IMR-90 (cell line): Measurements from ENCODE around the gene PTGR2. TPM values are rescaled to one million over a fixed set of nuclear protein-coding genes. Genes with fewer than 3 reads are reported as not detected.

Experiments used
- ATAC-seq: fragments of 200-7000 bp; cut with Tn5 transposase; 2 replicates; pipeline ENCODE4 v1.9.1; 2020; ENCODE audit warnings: low read depth, mild to moderate bottlenecking, moderate library complexity
- BruUV-seq: library from RNA; stranded (reverse); fragments of 400-500 nt; replicated peaks from 2 replicates; lab custom pipeline; 2021; lab: Mats Ljungman, UMichigan
- CTCF ChIA-PET: fragments of 300-600 bp; formaldehyde crosslinking; extraction: SDS; loops from one replicate; lab custom pipeline; 2021; ENCODE audit warnings: antibody characterized with exemption; lab: Yijun Ruan, JAX
- POLR2A ChIA-PET: fragments of 300-600 bp; sonication (Branson Sonifier 250); formaldehyde crosslinking; loops from one replicate; lab custom pipeline; 2022; ENCODE audit warnings: antibody characterized with exemption; ENCODE audit not compliant: unreplicated experiment; lab: Charles Lee
- DNase-seq: peaks from one replicate; pipeline ENCODE4 v3.0.0; 2013
- H2AFZ ChIP-seq: replicated peaks from 2 replicates; pipeline ENCODE3; 2013; ENCODE audit warnings: low read length, mild to moderate bottlenecking; ENCODE audit not compliant: poor library complexity
- H2AK5ac ChIP-seq: 2 replicates; pipeline ENCODE4 v1.6.1; 2013; ENCODE audit warnings: low read depth, low read length, inconsistent platforms
- H2AK9ac ChIP-seq: replicated peaks from 2 replicates; pipeline ENCODE3; 2013; ENCODE audit warnings: mild to moderate bottlenecking, low read depth, low read length, moderate library complexity; ENCODE audit not compliant: poor library complexity
- H2BK120ac ChIP-seq: 2 replicates; pipeline ENCODE4 v1.6.1; 2013; ENCODE audit warnings: low read depth, low read length, inconsistent platforms
- H2BK15ac ChIP-seq: 3 replicates; pipeline ENCODE4 v1.6.1; 2013; ENCODE audit warnings: low read depth, low read length, inconsistent platforms
- H2BK20ac ChIP-seq: 2 replicates; pipeline ENCODE4 v1.6.1; 2013; ENCODE audit warnings: low read depth, mild to moderate bottlenecking, inconsistent platforms, low read length, moderate library complexity
- H2BK5ac ChIP-seq: 2 replicates; pipeline ENCODE4 v1.6.1; 2013; ENCODE audit warnings: mild to moderate bottlenecking, low read depth, low read length, inconsistent platforms; ENCODE audit not compliant: poor library complexity, severe bottlenecking
- H3K14ac ChIP-seq: replicated peaks from 2 replicates; pipeline ENCODE4 v1.6.1; 2013; ENCODE audit warnings: low read depth, low read length, inconsistent platforms
- H3K18ac ChIP-seq: 2 replicates; pipeline ENCODE4 v1.6.1; 2013; ENCODE audit warnings: low read depth, low read length, control low read depth
- H3K23ac ChIP-seq: 2 replicates; pipeline ENCODE4 v1.6.1; 2013; ENCODE audit warnings: low read depth, low read length, inconsistent platforms
- H3K27ac ChIP-seq: 2 replicates; pipeline ENCODE4 v1.5.1; 2013; ENCODE audit warnings: mild to moderate bottlenecking, control low read depth, low read length; ENCODE audit not compliant: insufficient read depth
- H3K27me3 ChIP-seq: 2 replicates; pipeline ENCODE4 v1.6.1; 2013; ENCODE audit warnings: low read length; ENCODE audit not compliant: control insufficient read depth, insufficient read depth
- H3K36me3 ChIP-seq: 2 replicates; pipeline ENCODE4 v1.6.1; 2013; ENCODE audit warnings: low read length, mixed read lengths; ENCODE audit not compliant: control insufficient read depth, insufficient read depth
- H3K4ac ChIP-seq: 2 replicates; pipeline ENCODE4 v1.6.1; 2013; ENCODE audit warnings: low read depth, low read length, inconsistent platforms
- H3K4me1 ChIP-seq: 2 replicates; pipeline ENCODE4 v1.6.1; 2013; ENCODE audit warnings: low read length, mixed read lengths; ENCODE audit not compliant: control insufficient read depth, insufficient read depth
- H3K4me2 ChIP-seq: 2 replicates; pipeline ENCODE4 v1.6.1; 2013; ENCODE audit warnings: low read depth, mild to moderate bottlenecking, control low read depth, low read length, moderate library complexity
- H3K4me3 ChIP-seq: 2 replicates; pipeline ENCODE4 v1.5.1; 2013; ENCODE audit warnings: low read depth, mild to moderate bottlenecking, control low read depth, low read length, moderate library complexity; ENCODE audit not compliant: insufficient read depth
- H3K56ac ChIP-seq: 2 replicates; pipeline ENCODE4 v1.6.1; 2013; ENCODE audit warnings: low read length, inconsistent platforms; ENCODE audit not compliant: insufficient read depth; ENCODE audit errors: extremely low read depth
- H3K79me1 ChIP-seq, 2 experiments: 2 replicates each; pipeline ENCODE4 v1.6.1; 2013; ENCODE audit warnings: low read length in 2 of 2, inconsistent platforms in 1 of 2, low read depth in 1 of 2
- H3K9ac ChIP-seq: 2 replicates; pipeline ENCODE4 v1.6.1; 2013; ENCODE audit warnings: low read depth, low read length, control low read depth
- H3K9me1 ChIP-seq: 2 replicates; pipeline ENCODE4 v1.6.1; 2013; ENCODE audit warnings: low read length, inconsistent platforms; ENCODE audit not compliant: insufficient read depth
- H3K9me3 ChIP-seq: 2 replicates; pipeline ENCODE4 v1.6.1; 2013; ENCODE audit warnings: low read length; ENCODE audit not compliant: control insufficient read depth, insufficient read depth
- H4K20me1 ChIP-seq: 2 replicates; pipeline ENCODE4 v1.6.1; 2013; ENCODE audit warnings: low read length, inconsistent platforms; ENCODE audit not compliant: insufficient read depth
- H4K5ac ChIP-seq: 2 replicates; pipeline ENCODE4 v1.6.1; 2013; ENCODE audit warnings: mild to moderate bottlenecking, low read depth, low read length, control low read depth
- H4K8ac ChIP-seq, 2 experiments: 2 replicates each; pipeline ENCODE4 v1.6.1; 2013; ENCODE audit warnings: low read depth in 2 of 2, low read length in 2 of 2, control low read depth in 1 of 2, inconsistent platforms in 1 of 2
- H4K91ac ChIP-seq: 2 replicates; pipeline ENCODE4 v1.6.1; 2013; ENCODE audit warnings: low read depth, low read length, inconsistent platforms; ENCODE audit not compliant: insufficient read depth
- CEBPB ChIP-seq: IDR thresholded peaks from 2 replicates; pipeline ENCODE4 v1.6.1; 2012; ENCODE audit warnings: low read depth, low read length, improper control_type of control experiment
- CHD1 ChIP-seq: IDR thresholded peaks from 2 replicates; pipeline ENCODE4 v1.6.1; 2012; ENCODE audit warnings: low read depth, low read length, improper control_type of control experiment
- CTCF ChIP-seq: conservative IDR thresholded peaks from 2 replicates; pipeline ENCODE4 v1.5.1; 2012; ENCODE audit warnings: mild to moderate bottlenecking, low read depth, low read length, improper control_type of control experiment
- FOS ChIP-seq: fragments of 150-350 bp; IDR thresholded peaks from 2 replicates; pipeline ENCODE4 v1.6.1; 2016; ENCODE audit warnings: low read depth, low read length
- MAFK ChIP-seq: IDR thresholded peaks from 2 replicates; pipeline ENCODE4 v1.6.1; 2012; ENCODE audit warnings: low read depth, low read length, improper control_type of control experiment
- MAZ ChIP-seq: IDR thresholded peaks from 2 replicates; pipeline ENCODE4 v1.6.1; 2012; ENCODE audit warnings: low read depth, mild to moderate bottlenecking, low read length, improper control_type of control experiment, moderate library complexity, borderline replicate concordance
- NFE2L2 ChIP-seq: fragments of 150-350 bp; IDR thresholded peaks from 2 replicates; pipeline ENCODE4 v1.6.1; 2016; ENCODE audit warnings: low read depth, mild to moderate bottlenecking, low read length
- RAD21 ChIP-seq: IDR thresholded peaks from 2 replicates; pipeline ENCODE4 v1.6.1; 2012; ENCODE audit warnings: low read length, improper control_type of control experiment
- RFX5 ChIP-seq: IDR thresholded peaks from 2 replicates; pipeline ENCODE4 v1.8.0; 2012; ENCODE audit warnings: low read depth, mild to moderate bottlenecking, low read length, moderate library complexity
- USF2 ChIP-seq: fragments of 150-350 bp; IDR thresholded peaks from 2 replicates; pipeline ENCODE4 v1.6.1; 2017; ENCODE audit warnings: mild to moderate bottlenecking, antibody characterized with exemption, low read length, low read depth
- WGBS, 2 experiments: methylation state at CpG; one replicate each; pipeline versions ENCODE4 v1.1.5 to v1.1.7; 2013; ENCODE audit warnings: missing lambda C conversion rate in 2 of 2; ENCODE audit not compliant: insufficient read length in 1 of 2; ENCODE audit errors: extremely low coverage in 2 of 2; 5-methylcytosine and 5-hydroxymethylcytosine counted together
- dilution Hi-C: fragments of 300-500 bp; cut with HindIII; formaldehyde crosslinking; loops from one replicate; pipeline ENCODE4 v1.14.3; 2018; ENCODE audit warnings: low sequenced_read_pairs; ENCODE audit not compliant: unreplicated experiment
- in situ Hi-C: fragments of 300-500 bp; cut with MboI; formaldehyde crosslinking; loops from 3 replicates; pipeline ENCODE4 v1.14.3; 2019; ENCODE audit warnings: low sequenced_read_pairs, inconsistent platforms, mixed read lengths
- intact Hi-C: fragments of 100-400 bp; cut with micrococcal nuclease; formaldehyde crosslinking; loops from 2 replicates; pipeline ENCODE4 v1.10.0; 2022
- polyA plus RNA-seq, 3 experiments: library from polyadenylated mRNA; depleted of rRNA; stranded (reverse); fragments of >200 nt; gene quantifications; 2 replicates each; pipeline ENCODE4 v1.2.3, GENCODE V29; 2012; ENCODE audit warnings: low replicate concordance in 1 of 3
- total RNA-seq: library from RNA; depleted of rRNA; stranded (reverse); fragments of >200 nt; gene quantifications from 2 replicates; pipeline ENCODE4 v1.2.3, GENCODE V29; 2012

PTGR2 gene
- total and polyA plus RNA-seq, 2 of the 4 experiments (the other 2 are of a cell fraction) = 1.3 to 3.2 TPM

GRCh38 chr14:73886449-73887317, 35.1 kb downstream of the PTGR2 start, which contains the start of gene ZNF410 (continued):
- TF ChIP-seq MAZ = peak; percentile 84; the same call in 1 of the 2 replicates
- TF ChIP-seq NFE2L2 = peak; percentile 12; the same call in 1 of the 2 replicates
- TF ChIP-seq MAFK = peak; percentile 47; the same call in 1 of the 2 replicates
- peak; percentile 13; the same call in 1 of the 2 replicates for TF ChIP-seq CEBPB

- Histone ChIP-seq H3K56ac (peak overlapping the region; percentile 66), H2BK120ac (no peak overlapping the region), H3K23ac (peak overlapping the region; percentile 62; the same call in 1 of the 2 replicates), H3K4ac (peak overlapping the region; percentile 67), H3K4me2 (peak overlapping the region; percentile 91), H3K27ac (peak overlapping the region; percentile 65), H3K4me1 (peaks cover 2% of the 10 kb centered on the region; the same call in 1 of the 2 replicates), H3K4me3 (peak overlapping the region; percentile 56), H3K9ac (peak overlapping the region; percentile 90), H2BK15ac (no peak overlapping the region), H4K91ac (peak overlapping the region; percentile 55), H2AK9ac (peak overlapping the region; percentile 80), H4K5ac (peak overlapping the region; percentile 81), H3K27me3 (no peaks in the 10 kb centered on the region), H3K79me1 (peaks cover 0 to 26% of the 10 kb centered on the region in 2 experiments; a peak in 2 of 4 replicates), H4K20me1 (peaks cover 35% of the 10 kb centered on the region), H4K8ac (peak overlapping the region; percentile 14 to 72; a peak in 2 of 4 replicates), H3K14ac (peak overlapping the region; percentile 75), H2AK5ac (peak overlapping the region; percentile 78; the same call in 1 of the 2 replicates), H2BK5ac (peak overlapping the region; percentile 19), H3K9me1 (no peaks in the 10 kb centered on the region; the same call in none of the 2 replicates), H3K36me3 (no peaks in the 10 kb centered on the region; the same call in 1 of the 2 replicates), H2AFZ (peak overlapping the region; percentile 81), H3K9me3 (no peaks in the 10 kb centered on the region), H2BK20ac (no peak overlapping the region), H3K18ac (no peak overlapping the region)
- in situ Hi-C loops = no loop called here
- no CpG with 5 or more reads among the region's 7 CpGs for WGBS, 2 experiments
- dilution Hi-C loops = no loop called here
- POLR2A ChIA-PET = interaction anchor here (0.6 to 1.6 kb wide), 3 partner anchors 15 to 36 kb away, joined by 5 to 18 read pairs (median 5); partner anchors contain the start of gene PTGR2
- DNase-seq = no peak
- ATAC-seq = no peak
- intact Hi-C loops = loop anchor here (2.0 kb wide), 1 partner anchor 100 kb away; no protein-coding TSS in a partner anchor
- CTCF ChIA-PET = no interaction called here
- BruUV-seq = no TSS peak
- no peak; the same call in 1 of the 2 replicates for TF ChIP-seq CHD1
- TF ChIP-seq RAD21 = no peak
- TF ChIP-seq MAFK = no peak
- TF ChIP-seq FOS = no peak
- no peak for TF ChIP-seq MAZ
- no peak for TF ChIP-seq RFX5
- no peak for TF ChIP-seq USF2
- TF ChIP-seq CTCF = no peak
Measured at GRCh38 chr14:73887318-73887616, 35.6 kb downstream of the PTGR2 start.
